ENCODE data around the gene SLC16A8. TPM values are rescaled to one million over a fixed set of nuclear protein-coding genes. Genes with fewer than 3 reads are reported as not detected.
A peak's percentile ranks its signal among the peaks of the same experiment; 100 is the strongest.

Gene SLC16A8
- total and polyA plus RNA-seq, 8 donors, result 0.05 to 0.57 (median 0.06) TPM; not detected in 5

GRCh38 chr22:38107692-38108515, 23.9 kb upstream of the SLC16A8 start:
- H3K9me3 ChIP-seq, result no peaks in the 10 kb centered on the region
- DNase-seq (peak; percentile 80 to 91 (median 84)), FAIRE-seq (no peak), ATAC-seq (peak; percentile 81 to 91 (median 87))
- no peak overlapping the region for H3K4me3 ChIP-seq
- TF ChIP-seq, protein P1, sequence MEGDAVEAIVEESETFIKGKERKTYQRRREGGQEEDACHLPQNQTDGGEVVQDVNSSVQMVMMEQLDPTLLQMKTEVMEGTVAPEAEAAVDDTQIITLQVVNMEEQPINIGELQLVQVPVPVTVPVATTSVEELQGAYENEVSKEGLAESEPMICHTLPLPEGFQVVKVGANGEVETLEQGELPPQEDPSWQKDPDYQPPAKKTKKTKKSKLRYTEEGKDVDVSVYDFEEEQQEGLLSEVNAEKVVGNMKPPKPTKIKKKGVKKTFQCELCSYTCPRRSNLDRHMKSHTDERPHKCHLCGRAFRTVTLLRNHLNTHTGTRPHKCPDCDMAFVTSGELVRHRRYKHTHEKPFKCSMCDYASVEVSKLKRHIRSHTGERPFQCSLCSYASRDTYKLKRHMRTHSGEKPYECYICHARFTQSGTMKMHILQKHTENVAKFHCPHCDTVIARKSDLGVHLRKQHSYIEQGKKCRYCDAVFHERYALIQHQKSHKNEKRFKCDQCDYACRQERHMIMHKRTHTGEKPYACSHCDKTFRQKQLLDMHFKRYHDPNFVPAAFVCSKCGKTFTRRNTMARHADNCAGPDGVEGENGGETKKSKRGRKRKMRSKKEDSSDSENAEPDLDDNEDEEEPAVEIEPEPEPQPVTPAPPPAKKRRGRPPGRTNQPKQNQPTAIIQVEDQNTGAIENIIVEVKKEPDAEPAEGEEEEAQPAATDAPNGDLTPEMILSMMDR (IDR thresholded peaks at IDR 0.05), result no peak
- no peaks in the 10 kb centered on the region for H3K27me3 ChIP-seq
- H3K36me3 ChIP-seq, result no peaks in the 10 kb centered on the region
- peaks cover 5 to 11% (median 10%) of the 10 kb centered on the region in 3 donors for H3K4me1 ChIP-seq
- intact Hi-C loops (cut with DNase I), result no loop called here
- WGBS, 2 donors, result 39 to 47% methylated on average over 17 of the region's 17 CpGs
- peak overlapping the region; percentile 29 to 66 (median 62) for H3K27ac ChIP-seq

DNA sequence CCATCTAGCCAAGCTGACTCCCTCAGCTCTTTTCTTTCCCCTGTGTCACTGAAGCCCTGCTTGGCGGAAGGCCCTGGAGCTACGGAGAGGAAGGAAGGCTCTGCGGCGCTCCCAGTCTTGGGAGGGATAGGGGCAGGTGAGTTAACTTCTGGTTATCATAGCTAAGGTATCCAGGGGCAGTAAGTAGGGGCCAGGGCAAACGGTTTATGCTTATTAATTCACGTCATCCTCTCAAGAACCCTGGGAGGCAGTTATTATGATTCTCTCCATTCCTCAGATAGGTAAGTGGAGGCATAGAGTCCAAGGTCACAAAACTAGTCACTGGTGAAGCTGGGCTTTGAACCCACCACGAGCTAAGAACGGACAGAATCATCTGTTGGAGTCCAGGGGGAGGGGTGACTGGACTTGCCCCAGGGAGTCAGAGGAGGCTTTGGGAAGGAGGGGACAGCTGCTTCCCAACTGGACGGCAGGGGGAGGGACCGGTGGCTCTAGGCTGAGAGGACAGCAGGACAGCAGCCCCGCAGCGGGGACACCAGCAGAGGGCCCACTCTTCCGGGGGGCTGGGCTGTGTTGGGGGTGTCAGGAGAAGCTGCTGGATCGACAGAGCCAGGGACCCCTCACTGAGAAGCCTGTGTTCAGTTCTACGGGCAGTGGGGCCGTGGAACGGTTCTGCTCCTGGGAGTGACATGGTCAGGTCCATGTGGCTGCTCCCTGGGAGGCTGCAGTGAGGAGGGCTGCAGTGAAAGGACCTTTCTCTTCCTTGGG, 23.0 kb upstream of the SLC16A8 start:
- FAIRE-seq, result no peak
- WGBS, 2 donors, result 65 to 75% methylated on average over 17 of the region's 17 CpGs
- DNase-seq, result peak in 1 of 6 donors; percentile 62
- TF ChIP-seq, protein P1 (IDR thresholded peaks at IDR 0.05), result no peak
- H3K27ac ChIP-seq, result peak overlapping the region in 1 of 4 donors; percentile 66
- intact Hi-C loops (cut with DNase I), result no loop called here
- H3K4me1 ChIP-seq, result peaks cover 5 to 11% (median 10%) of the 10 kb centered on the region in 3 donors
- H3K9me3 ChIP-seq, result no peaks in the 10 kb centered on the region
- H3K4me3 ChIP-seq, result no peak overlapping the region
- peak in 2 of 4 donors; percentile 1 to 5 for ATAC-seq
- H3K36me3 ChIP-seq, result no peaks in the 10 kb centered on the region
- no peaks in the 10 kb centered on the region for H3K27me3 ChIP-seq

- no peak for FAIRE-seq
These were observed 20.1 kb upstream of the SLC16A8 start for GRCh38 chr22:38104084-38104483.

GRCh38 chr22:38103641-38104040, 19.7 kb upstream of the SLC16A8 start:
- no peak for FAIRE-seq
- TF ChIP-seq, protein P1 (IDR thresholded peaks at IDR 0.05), result no peak
- Histone ChIP-seq H3K4me3 (no peak overlapping the region), H3K27ac (no peak overlapping the region), H3K27me3 (no peaks in the 10 kb centered on the region), H3K36me3 (no peaks in the 10 kb centered on the region), H3K9me3 (no peaks in the 10 kb centered on the region), H3K4me1 (peaks cover 5 to 11% (median 10%) of the 10 kb centered on the region in 3 donors)
- DNase-seq, result no peak
- no peak for ATAC-seq
- intact Hi-C loops (cut with DNase I), result no loop called here
- WGBS, 2 donors, result 68 to 82% methylated on average over 8 of the region's 8 CpGs

More at GRCh38 chr22:38104084-38104483, 20.1 kb upstream of the SLC16A8 start:
- Histone ChIP-seq H3K27ac (no peak overlapping the region), H3K9me3 (no peaks in the 10 kb centered on the region), H3K36me3 (no peaks in the 10 kb centered on the region), H3K4me3 (no peak overlapping the region), H3K4me1 (peaks cover 5 to 11% (median 10%) of the 10 kb centered on the region in 3 donors), H3K27me3 (no peaks in the 10 kb centered on the region)
- intact Hi-C loops (cut with DNase I), result no loop called here
- no peak for DNase-seq
- 76 to 81% methylated on average over 6 of the region's 6 CpGs for WGBS, 2 donors
- no peak for ATAC-seq
- TF ChIP-seq, protein P1 (IDR thresholded peaks at IDR 0.05), result no peak

Measured in pancreas (tissue), 10 donors.